DND-41 (cell line): Measurements from ENCODE around the gene TP53.

Experiments
- ATAC-seq: fragments of 200-7000 bp; cut with Tn5 transposase; 3 replicates; pipeline ENCODE4 v1.9.1; 2021; ENCODE audit warnings: low read depth; ENCODE audit not compliant: insufficient read depth
- DNase-seq: peaks from one replicate; pipeline ENCODE4 v3.0.0-alpha.2; 2020
- H2AFZ ChIP-seq: 2 replicates; pipeline ENCODE4 v1.6.0; 2012; ENCODE audit warnings: low read depth, low read length
- H3K27ac ChIP-seq: 2 replicates; pipeline ENCODE4 v1.5.1; 2012; ENCODE audit warnings: low read length, inconsistent platforms
- H3K27me3 ChIP-seq: fragments of 200-600 bp; sonication (generic); 2 replicates; pipeline ENCODE4 v1.6.0; 2012; ENCODE audit warnings: low read length, mild to moderate bottlenecking, inconsistent platforms; ENCODE audit not compliant: insufficient read depth, poor library complexity
- H3K36me3 ChIP-seq: 2 replicates; pipeline ENCODE4 v1.5.1; 2012; ENCODE audit warnings: low read length, inconsistent platforms; ENCODE audit not compliant: insufficient read depth
- H3K4me1 ChIP-seq: 2 replicates; pipeline ENCODE4 v1.5.1; 2012; ENCODE audit warnings: mild to moderate bottlenecking, low read length; ENCODE audit not compliant: insufficient read depth
- H3K4me2 ChIP-seq: 2 replicates; pipeline ENCODE4 v1.6.0; 2012; ENCODE audit warnings: mild to moderate bottlenecking, moderate library complexity, low read length, inconsistent platforms; ENCODE audit not compliant: insufficient read depth
- H3K4me3 ChIP-seq, 2 experiments: fragments of 200-600 bp in 1 of 2; shearing (Covaris generic) in 1 of 2; 2 replicates each; pipeline ENCODE4 v1.5.1; 2012 to 2016; ENCODE audit warnings: inconsistent platforms in 2 of 2, low read length in 2 of 2, mild to moderate bottlenecking in 2 of 2, low read depth in 1 of 2, moderate library complexity in 1 of 2
- H3K79me2 ChIP-seq: 2 replicates; pipeline ENCODE4 v1.6.0; 2012; ENCODE audit warnings: low read length, inconsistent platforms; ENCODE audit not compliant: insufficient read depth
- H3K9ac ChIP-seq: 2 replicates; pipeline ENCODE4 v1.6.0; 2012; ENCODE audit warnings: low read depth, mild to moderate bottlenecking, inconsistent platforms, low read length, moderate library complexity
- H3K9me3 ChIP-seq: 2 replicates; pipeline ENCODE4 v1.5.1; 2012; ENCODE audit warnings: low read length, moderate library complexity, mild to moderate bottlenecking, inconsistent platforms; ENCODE audit not compliant: insufficient read depth, severe bottlenecking
- H4K20me1 ChIP-seq: 2 replicates; pipeline ENCODE4 v1.6.0; 2012; ENCODE audit warnings: low read length; ENCODE audit not compliant: insufficient read depth
- CTCF ChIP-seq: IDR thresholded peaks from 2 replicates; pipeline ENCODE4 v1.5.1; 2012; ENCODE audit warnings: borderline replicate concordance, low read length, moderate library complexity, mild to moderate bottlenecking; ENCODE audit not compliant: poor library complexity, severe bottlenecking; ENCODE audit errors: extremely low read depth
- EZH2 ChIP-seq: IDR thresholded peaks from 3 replicates; pipeline ENCODE4 v1.6.1; 2012; ENCODE audit warnings: borderline replicate concordance, low read depth, mild to moderate bottlenecking, moderate library complexity, low read length, inconsistent platforms; ENCODE audit not compliant: severe bottlenecking

TP53 gene

DNA sequence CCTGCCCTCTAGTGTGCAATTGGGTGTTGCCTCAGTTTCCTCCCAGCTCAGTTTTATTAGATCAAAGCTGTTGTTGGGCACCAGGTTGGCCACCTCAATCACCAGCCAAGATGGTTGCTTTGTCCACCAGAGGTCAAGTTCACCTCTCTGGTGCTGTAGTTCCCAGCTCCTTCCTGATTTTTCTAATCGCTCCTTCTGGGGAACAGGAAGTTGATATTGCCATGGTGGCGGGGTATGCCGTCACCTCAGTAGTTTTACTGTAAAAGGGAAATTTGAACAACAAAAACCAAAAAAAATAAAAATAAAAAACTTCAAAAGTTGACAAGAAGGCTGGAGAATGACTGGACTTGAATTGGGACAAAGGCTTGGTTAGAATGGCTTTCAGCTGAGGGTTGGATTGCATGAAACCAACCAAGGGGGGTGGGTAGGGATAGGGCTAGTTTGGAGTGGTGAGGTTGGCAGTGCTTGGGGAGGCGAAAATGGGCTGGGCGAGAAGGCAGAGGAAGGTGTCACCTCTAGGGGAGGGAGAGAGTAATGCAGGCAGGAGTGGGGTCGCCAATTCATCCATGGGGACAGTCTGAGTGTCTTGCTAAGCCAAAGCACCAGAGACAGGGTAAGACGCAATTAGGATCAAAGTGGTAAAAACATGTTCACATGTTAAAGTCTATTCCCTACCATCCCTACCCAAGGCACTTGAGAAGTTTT, 23.9 kb upstream of the TP53 start:
- H3K79me2 ChIP-seq, result no peaks in the 10 kb centered on the region
- H3K4me3 ChIP-seq, result no peak overlapping the region
- no peak overlapping the region for H3K27ac ChIP-seq
- no peak overlapping the region for H3K9ac ChIP-seq
- H3K4me1 ChIP-seq, result peaks cover 15% of the 10 kb centered on the region
- H2AFZ ChIP-seq, result no peak overlapping the region
- peak; percentile 37 for TF ChIP-seq CTCF
- no peak for TF ChIP-seq EZH2
- DNase-seq (no peak), ATAC-seq (no peak)
- H3K9me3 ChIP-seq, result no peaks in the 10 kb centered on the region
- H4K20me1 ChIP-seq, result peaks cover 9% of the 10 kb centered on the region
- H3K27me3 ChIP-seq, result peaks cover 20% of the 10 kb centered on the region
- no peaks in the 10 kb centered on the region for H3K36me3 ChIP-seq
- H3K4me2 ChIP-seq, result no peak overlapping the region

DNA sequence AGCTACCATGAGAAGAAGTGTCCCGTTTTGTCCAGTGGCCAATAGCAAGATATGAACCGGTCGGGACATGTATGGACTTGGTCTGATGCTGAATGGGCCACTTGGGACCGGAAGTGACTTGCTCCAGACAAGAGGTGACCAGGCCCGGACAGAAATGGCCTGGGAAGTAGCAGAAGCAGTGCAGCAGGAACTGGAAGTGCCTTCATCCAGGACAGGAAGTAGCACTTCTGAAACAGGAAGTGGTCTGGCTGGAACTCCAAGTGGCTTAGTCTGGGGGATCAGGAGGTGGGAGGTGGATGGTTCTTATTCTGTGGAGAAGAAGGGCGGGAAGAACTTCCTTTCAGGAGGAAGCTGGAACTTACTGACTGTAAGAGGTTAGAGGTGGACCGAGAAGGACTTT, 23.0 kb upstream of the TP53 start:
- Histone ChIP-seq H2AFZ (no peak overlapping the region), H4K20me1 (peaks cover 8% of the 10 kb centered on the region), H3K36me3 (no peaks in the 10 kb centered on the region), H3K9me3 (no peaks in the 10 kb centered on the region), H3K9ac (no peak overlapping the region), H3K27ac (no peak overlapping the region), H3K79me2 (no peaks in the 10 kb centered on the region), H3K4me1 (peaks cover 15% of the 10 kb centered on the region), H3K27me3 (peaks cover 19% of the 10 kb centered on the region), H3K4me3 (no peak overlapping the region), H3K4me2 (no peak overlapping the region)
- DNase-seq (no peak), ATAC-seq (no peak)
- TF ChIP-seq CTCF (no peak), EZH2 (no peak)

- H3K4me1 ChIP-seq, result peaks cover 7% of the 10 kb centered on the region
- H3K27ac ChIP-seq, result no peak overlapping the region
- DNase-seq (no peak), ATAC-seq (no peak)
- peaks cover 6% of the 10 kb centered on the region for H4K20me1 ChIP-seq
- H3K9me3 ChIP-seq, result no peaks in the 10 kb centered on the region
- TF ChIP-seq CTCF (no peak), EZH2 (no peak)
- no peak overlapping the region for H3K4me3 ChIP-seq
- H3K36me3 ChIP-seq, result no peaks in the 10 kb centered on the region
- no peak overlapping the region for H3K9ac ChIP-seq
- no peaks in the 10 kb centered on the region for H3K79me2 ChIP-seq
- peaks cover 14% of the 10 kb centered on the region for H3K27me3 ChIP-seq
- no peak overlapping the region for H3K4me2 ChIP-seq
- no peak overlapping the region for H2AFZ ChIP-seq
Measured at GRCh38 chr17:7709031-7709430, 21.7 kb upstream of the TP53 start.
